NB4 (cell line): Measurements from ENCODE around the gene CHRDL2.
A peak's percentile ranks its signal among the peaks of the same experiment; 100 is the strongest.

Source experiments
- CTCF ChIP-seq: IDR thresholded peaks from one replicate; pipeline ENCODE4 v1.5.1; 2012; ENCODE audit warnings: low read depth, low read length
- MYC ChIP-seq: IDR thresholded peaks from 2 replicates; pipeline ENCODE4 v1.6.1; 2011; ENCODE audit warnings: low read depth, low read length

GRCh38 chr11:74749127-74749964 lies 18.1 kb upstream of the CHRDL2 start:
- no peak for TF ChIP-seq CTCF
- peak; percentile 90 for TF ChIP-seq MYC
